Caco-2 (cell line): ENCODE data around the gene DLGAP5. TPM values are rescaled to one million over a fixed set of nuclear protein-coding genes. Genes with fewer than 3 reads are reported as not detected.

Source experiments
- BruUV-seq: library from RNA; stranded (reverse); fragments of 400-500 nt; replicated peaks from 2 replicates; lab custom pipeline; 2021; lab: Mats Ljungman, UMichigan
- CTCF ChIA-PET: fragments of 300-600 bp; sonication (Branson Sonifier 250); formaldehyde crosslinking; loops from one replicate; lab custom pipeline; 2022; ENCODE audit warnings: antibody characterized with exemption; lab: Charles Lee
- POLR2A ChIA-PET: fragments of 300-600 bp; sonication (Branson Sonifier 250); formaldehyde crosslinking; loops from one replicate; lab custom pipeline; 2022; ENCODE audit warnings: antibody characterized with exemption; lab: Charles Lee
- DNase-seq, 2 experiments: peaks; one replicate each; pipeline versions ENCODE4 v3.0.0 to v3.0.0-alpha.2; 2020 to 2022
- H3K27me3 ChIP-seq: replicated peaks from 2 replicates; pipeline ENCODE4 v1.6.0; 2011; ENCODE audit warnings: low read length; ENCODE audit not compliant: control insufficient read depth, insufficient read depth
- H3K36me3 ChIP-seq: 2 replicates; pipeline ENCODE4 v1.5.1; 2011; ENCODE audit warnings: low read length; ENCODE audit not compliant: control insufficient read depth, insufficient read depth
- H3K4me1 ChIP-seq: fragments of 250-450 bp; sonication (Bioruptor Pico); 2 replicates; pipeline ENCODE4 v1.5.1; 2020; ENCODE audit warnings: mild to moderate bottlenecking
- H3K4me3 ChIP-seq: 2 replicates; pipeline ENCODE4 v1.5.1; 2011; ENCODE audit warnings: low read depth, mild to moderate bottlenecking, control low read depth, low read length
- H3K9me3 ChIP-seq: fragments of 250-450 bp; sonication (Bioruptor Pico); 2 replicates; pipeline ENCODE4 v1.5.1; 2020; ENCODE audit warnings: mild to moderate bottlenecking, moderate library complexity
- H3K27ac Mint-ChIP-seq: one replicate; pipeline ENCODE4 v1.8.0; 2022; ENCODE audit warnings: mixed read lengths; ENCODE audit not compliant: unreplicated experiment
- H3K27me3 Mint-ChIP-seq: one replicate; pipeline ENCODE4 v1.8.0; 2022; ENCODE audit warnings: mixed read lengths; ENCODE audit not compliant: insufficient read depth, unreplicated experiment
- H3K36me3 Mint-ChIP-seq: one replicate; pipeline ENCODE4 v1.8.0; 2022; ENCODE audit warnings: mild to moderate bottlenecking, mixed read lengths; ENCODE audit not compliant: insufficient read depth, unreplicated experiment
- H3K4me1 Mint-ChIP-seq: one replicate; pipeline ENCODE4 v1.8.0; 2022; ENCODE audit warnings: low read depth, mixed read lengths; ENCODE audit not compliant: unreplicated experiment
- H3K4me3 Mint-ChIP-seq: one replicate; pipeline ENCODE4 v1.8.0; 2022; ENCODE audit warnings: mild to moderate bottlenecking, moderate library complexity, mixed read lengths; ENCODE audit not compliant: unreplicated experiment
- H3K9me3 Mint-ChIP-seq: one replicate; pipeline ENCODE4 v1.8.0; 2022; ENCODE audit warnings: mixed read lengths; ENCODE audit not compliant: unreplicated experiment
- intact Hi-C: fragments of 100-400 bp; cut with micrococcal nuclease; formaldehyde crosslinking; loops from one replicate; pipeline ENCODE4 v1.10.0; 2022; ENCODE audit not compliant: unreplicated experiment
- total RNA-seq: library from RNA; stranded (reverse); gene quantifications from 2 replicates; pipeline ENCODE4 v1.2.3, GENCODE V29; 2022
- TF ChIP-seq, protein P1 (sequence below), 2 experiments: fragments of 200-600 bp in 1 of 2; IDR thresholded peaks; 1 replicate in 1 of 2; 2 replicates in 1 of 2; pipeline versions ENCODE4 v1.5.1 to v1.8.0; 2011 to 2022; ENCODE audit warnings: antibody characterized with exemption in 1 of 2, control low read depth in 1 of 2, inconsistent platforms in 1 of 2, low read depth in 1 of 2, low read length in 1 of 2, mild to moderate bottlenecking in 1 of 2, moderate library complexity in 1 of 2; ENCODE audit not compliant: insufficient read depth in 1 of 2, severe bottlenecking in 1 of 2, unreplicated experiment in 1 of 2

DLGAP5 gene
- total RNA-seq, 1 experiment from 2014 or later: 54.1 TPM

GRCh38 chr14:55180006-55180405, 11.4 kb downstream of the DLGAP5 start:
- POLR2A ChIA-PET: no interaction called here
- H3K27me3 Mint-ChIP-seq: no peaks in the 10 kb centered on the region
- no TSS peak for BruUV-seq

GRCh38 chr14:55170526-55170925, 20.9 kb downstream of the DLGAP5 start:
- intact Hi-C loops: no loop called here
- Histone ChIP-seq H3K27me3 (no peaks in the 10 kb centered on the region), H3K4me1 (no peaks in the 10 kb centered on the region), H3K36me3 (no peaks in the 10 kb centered on the region; the same call in 1 of the 2 replicates), H3K9me3 (no peaks in the 10 kb centered on the region), H3K4me3 (no peak overlapping the region)
- H3K4me1 Mint-ChIP-seq: no peaks in the 10 kb centered on the region
- H3K4me3 Mint-ChIP-seq: no peak overlapping the region
- H3K9me3 Mint-ChIP-seq: no peaks in the 10 kb centered on the region
- TF ChIP-seq, protein P1, sequence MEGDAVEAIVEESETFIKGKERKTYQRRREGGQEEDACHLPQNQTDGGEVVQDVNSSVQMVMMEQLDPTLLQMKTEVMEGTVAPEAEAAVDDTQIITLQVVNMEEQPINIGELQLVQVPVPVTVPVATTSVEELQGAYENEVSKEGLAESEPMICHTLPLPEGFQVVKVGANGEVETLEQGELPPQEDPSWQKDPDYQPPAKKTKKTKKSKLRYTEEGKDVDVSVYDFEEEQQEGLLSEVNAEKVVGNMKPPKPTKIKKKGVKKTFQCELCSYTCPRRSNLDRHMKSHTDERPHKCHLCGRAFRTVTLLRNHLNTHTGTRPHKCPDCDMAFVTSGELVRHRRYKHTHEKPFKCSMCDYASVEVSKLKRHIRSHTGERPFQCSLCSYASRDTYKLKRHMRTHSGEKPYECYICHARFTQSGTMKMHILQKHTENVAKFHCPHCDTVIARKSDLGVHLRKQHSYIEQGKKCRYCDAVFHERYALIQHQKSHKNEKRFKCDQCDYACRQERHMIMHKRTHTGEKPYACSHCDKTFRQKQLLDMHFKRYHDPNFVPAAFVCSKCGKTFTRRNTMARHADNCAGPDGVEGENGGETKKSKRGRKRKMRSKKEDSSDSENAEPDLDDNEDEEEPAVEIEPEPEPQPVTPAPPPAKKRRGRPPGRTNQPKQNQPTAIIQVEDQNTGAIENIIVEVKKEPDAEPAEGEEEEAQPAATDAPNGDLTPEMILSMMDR (IDR thresholded peaks at IDR 0.05; ENCODE audit: insufficient read depth in 1 of 2, low read depth in 1 of 2, low read length in 1 of 2, severe bottlenecking in 1 of 2, unreplicated experiment in 1 of 2): no peak
- POLR2A ChIA-PET: no interaction called here
- CTCF ChIA-PET: no interaction called here
- DNase-seq: no peak
- H3K27ac Mint-ChIP-seq: no peak overlapping the region
- H3K36me3 Mint-ChIP-seq: peaks cover 57% of the 10 kb centered on the region
- H3K27me3 Mint-ChIP-seq: no peaks in the 10 kb centered on the region
- BruUV-seq: no TSS peak

More at GRCh38 chr14:55180006-55180405, 11.4 kb downstream of the DLGAP5 start:
- Mint-ChIP-seq H3K36me3 (peaks cover 46% of the 10 kb centered on the region), H3K9me3 (no peaks in the 10 kb centered on the region), H3K4me1 (no peaks in the 10 kb centered on the region), H3K4me3 (no peak overlapping the region), H3K27ac (no peak overlapping the region)
- Histone ChIP-seq H3K9me3 (no peaks in the 10 kb centered on the region), H3K36me3 (peaks cover 3% of the 10 kb centered on the region), H3K27me3 (no peaks in the 10 kb centered on the region), H3K4me3 (no peak overlapping the region), H3K4me1 (no peaks in the 10 kb centered on the region)
- TF ChIP-seq, protein P1 (IDR thresholded peaks at IDR 0.05; ENCODE audit: insufficient read depth in 1 of 2, low read depth in 1 of 2, low read length in 1 of 2, severe bottlenecking in 1 of 2, unreplicated experiment in 1 of 2): no peak
- DNase-seq: no peak
- intact Hi-C loops: no loop called here
- CTCF ChIA-PET: no interaction called here

DNA sequence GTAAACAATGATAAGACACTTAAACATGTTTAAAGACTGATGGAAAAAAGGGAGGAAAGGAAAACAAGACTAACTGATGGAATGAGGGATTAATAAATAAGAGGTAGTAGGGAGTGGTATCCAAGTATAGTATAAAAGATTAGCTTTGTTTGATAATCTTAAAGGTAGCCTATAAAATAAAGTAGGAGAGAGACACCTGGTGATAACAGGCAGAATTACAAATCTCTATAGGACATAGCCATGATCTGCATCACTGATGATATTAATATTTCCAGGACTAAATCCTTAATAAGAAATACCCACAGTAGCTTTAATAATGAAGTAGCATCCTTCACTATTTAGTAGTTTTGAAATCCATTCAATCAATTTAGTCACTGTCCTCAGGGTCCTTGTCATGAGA, 30.4 kb downstream of the DLGAP5 start:
- Mint-ChIP-seq H3K4me3 (no peak overlapping the region), H3K27ac (no peak overlapping the region), H3K9me3 (no peaks in the 10 kb centered on the region), H3K4me1 (no peaks in the 10 kb centered on the region), H3K27me3 (no peaks in the 10 kb centered on the region), H3K36me3 (peaks cover 47% of the 10 kb centered on the region)
- Histone ChIP-seq H3K4me3 (no peak overlapping the region), H3K9me3 (no peaks in the 10 kb centered on the region), H3K27me3 (no peaks in the 10 kb centered on the region), H3K4me1 (no peaks in the 10 kb centered on the region), H3K36me3 (peaks cover under 1% of the 10 kb centered on the region)
- intact Hi-C loops: loop anchor here (1.0 kb wide), 2 partner anchors 72 to 110 kb away; partner anchors contain the start of gene MAPK1IP1L
- ChIA-PET POLR2A (interaction anchor here (1.1 kb wide), 1 partner anchor 83 kb away, joined by 4 read pairs; no protein-coding TSS in a partner anchor), CTCF (interaction anchor here (0.6 to 1.4 kb wide), 7 partner anchors 12 to 134 kb away, joined by 3 to 8 read pairs (median 6); partner anchors contain the start of genes MAPK1IP1L, SOCS4 and WDHD1)
- no TSS peak for BruUV-seq
- no peak for DNase-seq
- TF ChIP-seq, protein P1 (IDR thresholded peaks at IDR 0.05; ENCODE audit: insufficient read depth in 1 of 2, low read depth in 1 of 2, low read length in 1 of 2, severe bottlenecking in 1 of 2, unreplicated experiment in 1 of 2): peak; percentile 39 to 42
